KOPT-K1 (cell line): ENCODE data around the gene CMIP.

Experiments used
- H3K27ac ChIP-seq: fragments of 200-600 bp; sonication (generic); 2 replicates; pipeline ENCODE4 v1.5.1; 2016; ENCODE audit warnings: antibody characterized with exemption, mild to moderate bottlenecking, low read depth, low read length; ENCODE audit not compliant: poor library complexity, severe bottlenecking
- H3K36me3 ChIP-seq: fragments of 200-600 bp; sonication (generic); 2 replicates; pipeline ENCODE4 v1.5.1; 2017; ENCODE audit warnings: antibody characterized with exemption, mild to moderate bottlenecking, low read length, moderate library complexity; ENCODE audit not compliant: insufficient read depth
- H3K9me3 ChIP-seq: fragments of 200-600 bp; sonication (generic); 2 replicates; pipeline ENCODE4 v1.5.1; 2017; ENCODE audit warnings: antibody characterized with exemption, low read length, mild to moderate bottlenecking; ENCODE audit not compliant: insufficient read depth, poor library complexity, severe bottlenecking

CMIP gene

DNA sequence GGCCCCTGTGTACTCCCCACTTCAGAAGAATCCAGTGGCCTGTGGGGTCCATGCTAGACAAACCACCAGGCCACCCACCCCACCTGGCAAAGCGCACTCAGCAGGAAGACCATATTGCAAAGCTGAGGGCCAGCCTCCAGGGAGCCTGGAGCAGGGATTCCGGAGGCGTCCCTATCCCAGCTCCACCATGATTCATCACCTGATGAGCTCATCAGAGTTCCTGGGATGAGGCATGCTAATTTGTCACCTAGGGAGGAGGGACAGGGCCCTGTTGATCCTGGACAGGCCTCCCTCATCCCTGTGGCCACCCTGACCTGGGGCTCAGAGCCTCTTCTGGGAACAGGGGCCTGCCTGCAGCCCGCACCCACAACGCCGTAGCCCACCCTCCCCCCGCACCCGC lies 202.9 kb downstream of the CMIP start:
- H3K9me3 ChIP-seq, result no peaks in the 10 kb centered on the region
- H3K36me3 ChIP-seq, result peaks cover 25% of the 10 kb centered on the region
- no peak overlapping the region for H3K27ac ChIP-seq

DNA sequence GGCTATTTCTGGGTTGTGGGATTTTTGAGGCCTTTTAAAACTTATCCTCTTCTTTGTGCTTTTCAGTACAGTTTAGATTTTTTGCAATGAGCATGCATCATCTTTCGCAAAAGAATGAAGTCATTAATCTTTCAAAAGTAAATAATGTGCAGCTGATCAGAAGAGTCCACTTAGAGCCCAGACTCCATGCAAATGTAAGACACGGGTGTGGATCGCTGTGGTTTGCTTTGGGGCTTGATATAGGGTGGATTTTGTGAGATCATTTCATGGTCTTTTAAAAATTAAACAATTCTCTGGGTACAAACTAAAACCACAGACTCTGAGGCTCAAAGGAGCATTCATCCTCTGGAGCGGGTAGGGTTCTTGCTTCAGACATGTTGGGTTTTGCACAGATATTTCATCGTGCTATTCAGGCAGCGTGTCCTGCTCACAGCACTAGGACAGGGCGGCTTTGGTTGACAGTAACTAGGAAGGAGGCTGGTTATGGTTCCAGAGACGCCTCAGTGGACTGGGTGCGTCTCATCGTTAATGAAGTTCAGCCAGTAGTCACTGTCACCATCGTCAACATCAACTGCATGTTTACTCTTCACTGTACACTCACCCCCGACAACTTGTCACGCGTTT lies 205.1 kb downstream of the CMIP start:
- Histone ChIP-seq H3K9me3 (no peaks in the 10 kb centered on the region), H3K27ac (no peak overlapping the region), H3K36me3 (peaks cover 40% of the 10 kb centered on the region)

DNA sequence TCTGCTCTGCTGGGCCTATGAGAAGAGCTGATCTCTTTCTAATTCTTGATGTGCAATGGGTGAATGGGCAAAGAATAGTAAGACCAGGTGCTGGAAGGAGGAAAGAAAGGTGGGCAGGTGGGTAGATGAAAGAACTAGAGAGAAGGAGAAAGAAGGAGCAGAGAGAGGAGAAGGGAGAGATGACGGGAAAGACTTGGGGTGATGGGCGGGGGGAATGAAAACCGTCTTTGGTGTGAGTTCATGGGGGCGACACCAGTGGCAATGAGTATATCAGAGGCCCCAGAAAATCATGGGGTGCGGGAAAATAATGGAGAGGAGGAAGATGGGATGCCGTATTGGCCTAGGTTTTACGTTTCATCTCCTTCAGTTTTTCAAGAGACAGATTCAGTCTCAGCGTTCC lies 205.7 kb downstream of the CMIP start:
- Histone ChIP-seq H3K27ac (no peak overlapping the region), H3K36me3 (peaks cover 46% of the 10 kb centered on the region), H3K9me3 (no peaks in the 10 kb centered on the region)

DNA sequence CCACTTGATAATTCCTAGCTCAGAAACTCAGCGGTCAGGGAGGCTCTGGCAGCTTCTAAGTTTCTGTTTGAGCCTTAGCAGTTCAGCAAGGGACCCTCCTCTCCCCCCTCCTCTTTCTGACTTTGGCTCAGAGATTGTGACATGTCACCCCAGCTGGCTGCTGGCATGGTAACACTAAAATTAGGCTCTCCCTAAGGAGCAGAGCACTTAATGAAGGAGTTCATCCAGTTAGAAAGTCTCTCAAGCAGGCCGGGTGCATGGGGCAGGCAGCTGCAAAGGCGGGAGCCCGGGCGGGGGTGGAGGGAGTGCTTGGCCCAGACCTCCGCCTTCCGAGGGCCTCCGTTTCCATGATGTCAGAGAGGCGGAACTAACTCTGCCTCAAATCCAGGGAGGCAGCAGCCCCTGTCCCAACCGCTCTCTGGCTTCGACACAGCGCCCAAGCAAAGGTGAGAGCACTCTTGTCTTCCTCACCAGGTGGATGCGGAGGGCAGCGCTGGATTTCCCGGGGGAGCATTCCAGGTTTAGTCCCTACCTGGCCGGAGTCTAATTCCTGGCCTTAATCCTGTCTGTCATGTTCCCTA lies 206.5 kb downstream of the CMIP start:
- Histone ChIP-seq H3K9me3 (no peaks in the 10 kb centered on the region), H3K36me3 (peaks cover 47% of the 10 kb centered on the region), H3K27ac (no peak overlapping the region)

DNA sequence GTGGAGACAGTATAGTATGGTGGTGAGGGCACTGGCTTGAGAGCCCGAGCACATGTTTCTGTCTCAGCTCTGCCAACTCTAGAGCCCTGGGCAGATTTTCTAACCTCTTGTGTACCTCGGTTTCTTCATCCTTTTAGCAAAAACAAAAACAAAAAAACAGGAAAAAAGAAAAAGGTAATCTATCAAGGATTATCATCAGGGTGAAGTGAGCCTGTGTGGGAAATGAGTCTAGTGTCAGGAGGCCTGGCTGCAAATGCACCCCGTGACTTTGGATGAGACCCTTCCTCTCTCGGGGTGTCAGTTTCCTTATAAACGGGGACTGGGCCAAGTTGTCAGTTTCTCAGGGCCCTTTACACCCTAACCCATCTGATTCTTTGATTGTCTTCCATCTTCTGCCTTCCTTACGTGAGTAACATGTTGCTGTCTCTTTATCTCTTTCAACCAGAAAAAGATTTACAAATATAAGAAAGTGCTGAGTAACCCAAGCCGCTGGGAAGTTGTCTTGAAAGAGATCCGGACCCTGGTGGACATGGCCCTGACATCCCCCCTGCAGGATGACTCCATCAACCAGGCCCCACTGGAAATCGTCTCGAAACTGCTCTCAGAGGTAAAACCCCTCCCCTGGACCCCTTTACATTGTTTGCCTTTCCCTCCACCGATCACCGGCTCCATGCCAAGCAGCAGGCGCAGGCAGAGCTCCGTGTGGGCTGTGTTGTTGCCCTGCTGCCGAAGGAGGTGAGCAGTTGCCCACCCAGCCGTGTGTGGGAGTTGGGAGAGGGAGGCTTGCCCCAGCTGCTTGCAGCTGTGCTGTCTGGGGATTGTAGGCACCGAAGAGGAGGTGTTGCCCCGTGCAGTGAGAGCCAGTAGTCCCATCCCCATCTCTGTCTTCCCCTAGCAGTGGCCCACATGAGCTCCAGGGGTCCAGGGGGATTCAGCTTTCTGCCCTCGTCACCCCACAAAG lies 207.4 kb downstream of the CMIP start:
- no peaks in the 10 kb centered on the region for H3K9me3 ChIP-seq
- no peak overlapping the region for H3K27ac ChIP-seq
- H3K36me3 ChIP-seq, result peaks cover 47% of the 10 kb centered on the region

DNA sequence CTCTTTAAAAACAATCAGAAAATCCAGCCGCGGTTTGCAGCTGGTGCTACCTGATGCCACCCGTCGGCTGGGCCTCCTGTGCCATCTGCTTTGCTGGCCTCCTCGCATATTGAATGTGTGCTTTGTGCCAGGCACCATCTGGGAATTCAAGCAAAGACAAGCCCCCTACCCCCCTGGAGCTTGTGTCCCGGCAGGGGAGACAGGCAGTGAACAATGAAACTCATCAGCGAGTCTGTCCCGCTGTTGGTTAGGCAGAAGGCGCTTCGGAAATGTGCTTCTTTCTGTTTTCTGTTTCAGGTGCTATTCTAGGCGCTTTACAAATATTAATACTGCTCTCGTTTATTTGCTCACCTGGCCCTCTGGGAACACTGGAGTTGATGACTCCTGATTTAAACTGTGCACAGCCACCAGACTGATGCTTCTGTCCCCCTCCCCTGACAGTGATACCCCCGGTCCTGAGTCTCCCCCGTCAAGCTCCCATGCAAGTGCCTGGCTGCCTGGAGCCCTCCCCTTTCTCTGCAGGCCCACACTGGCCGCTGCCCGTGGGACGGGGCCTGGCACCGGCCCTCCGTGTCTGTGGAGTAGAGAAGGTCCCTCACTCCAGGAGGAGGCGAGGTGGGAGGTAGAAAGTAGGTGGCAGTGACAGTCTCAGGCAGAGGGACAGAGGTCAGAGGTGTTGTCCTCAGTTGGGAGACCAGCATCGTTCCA lies 208.3 kb downstream of the CMIP start:
- no peaks in the 10 kb centered on the region for H3K9me3 ChIP-seq
- no peak overlapping the region for H3K27ac ChIP-seq

DNA sequence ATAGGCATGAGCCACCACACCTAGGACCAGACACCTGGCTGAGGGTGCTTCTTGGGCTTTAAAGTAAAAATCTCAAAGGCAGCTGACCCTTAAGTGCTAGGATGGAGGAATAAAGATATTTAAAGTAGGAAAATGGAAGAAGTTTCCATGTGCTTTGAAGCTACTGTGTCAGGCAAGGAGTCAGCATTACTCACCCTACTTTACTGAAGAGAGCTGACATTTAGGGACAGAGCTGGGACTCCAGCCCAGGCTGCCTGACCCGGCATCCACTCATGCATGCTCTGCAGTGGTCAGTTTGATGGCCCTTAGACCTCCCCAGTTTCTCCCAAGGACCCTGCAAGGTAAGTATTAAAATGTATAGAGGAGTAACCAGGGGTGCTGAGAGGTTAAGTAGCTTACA lies 209.7 kb downstream of the CMIP start:
- peaks cover 70% of the 10 kb centered on the region for H3K36me3 ChIP-seq

More for the DNA sequence above, 208.3 kb downstream of the CMIP start:
- H3K36me3 ChIP-seq, result peaks cover 56% of the 10 kb centered on the region

DNA sequence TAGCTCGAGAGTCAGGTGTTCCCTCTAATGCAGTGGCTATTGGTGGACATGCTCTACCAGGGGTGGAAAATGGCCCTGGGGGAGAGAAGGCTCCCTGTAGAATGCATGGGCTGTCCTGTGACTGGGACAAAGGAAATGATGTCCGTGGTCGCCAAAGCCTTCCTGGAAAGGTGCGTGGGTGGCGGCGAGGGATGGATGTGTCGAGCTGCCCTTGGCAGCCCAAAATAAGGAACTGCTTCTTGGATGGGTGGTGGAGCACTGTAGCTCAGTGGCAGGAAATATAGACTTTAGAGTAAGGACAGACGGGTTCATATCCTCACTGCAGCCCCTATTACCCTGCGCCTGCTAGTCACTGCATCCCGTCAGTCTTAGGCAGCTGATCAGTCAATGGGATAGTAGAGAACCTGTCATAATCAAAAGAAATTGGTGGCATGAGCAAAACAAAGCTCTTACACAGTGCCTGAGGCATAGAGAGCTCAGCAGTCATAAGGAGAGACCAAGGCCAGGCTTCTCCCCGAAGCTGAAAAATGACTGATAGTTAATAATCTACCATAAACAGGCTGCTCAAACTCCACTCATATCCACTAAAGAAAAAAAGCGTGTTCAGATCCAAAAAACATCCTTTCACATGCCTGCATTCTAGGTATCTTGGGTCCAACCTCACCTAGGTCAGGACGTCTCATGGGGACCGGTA lies 211.0 kb downstream of the CMIP start:
- no peak overlapping the region for H3K27ac ChIP-seq
- peaks cover 80% of the 10 kb centered on the region for H3K36me3 ChIP-seq
- H3K9me3 ChIP-seq, result no peaks in the 10 kb centered on the region

More for the DNA sequence above, 209.7 kb downstream of the CMIP start:
- Histone ChIP-seq H3K9me3 (no peaks in the 10 kb centered on the region), H3K27ac (no peak overlapping the region)

DNA sequence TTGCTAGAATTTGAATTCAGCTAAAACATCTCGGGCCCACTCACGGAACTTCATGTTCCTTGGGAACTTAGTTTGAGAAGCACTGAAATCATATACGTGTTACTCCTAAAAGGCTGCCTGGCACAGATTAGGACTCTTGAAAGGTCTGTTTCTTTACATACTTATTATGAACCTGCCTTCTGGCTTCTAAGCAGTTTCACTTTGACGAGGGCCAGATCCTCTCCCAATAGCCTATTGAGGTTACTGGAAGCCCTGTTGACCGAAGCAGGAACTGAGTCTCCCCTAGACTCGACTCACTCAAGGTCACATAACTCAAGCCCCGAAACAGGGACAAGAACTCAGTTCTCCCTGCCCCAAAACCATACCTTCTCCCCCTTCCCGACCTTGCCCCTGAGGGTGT lies 212.6 kb downstream of the CMIP start:
- H3K27ac ChIP-seq, result no peak overlapping the region
- no peaks in the 10 kb centered on the region for H3K9me3 ChIP-seq
- peaks cover 80% of the 10 kb centered on the region for H3K36me3 ChIP-seq

DNA sequence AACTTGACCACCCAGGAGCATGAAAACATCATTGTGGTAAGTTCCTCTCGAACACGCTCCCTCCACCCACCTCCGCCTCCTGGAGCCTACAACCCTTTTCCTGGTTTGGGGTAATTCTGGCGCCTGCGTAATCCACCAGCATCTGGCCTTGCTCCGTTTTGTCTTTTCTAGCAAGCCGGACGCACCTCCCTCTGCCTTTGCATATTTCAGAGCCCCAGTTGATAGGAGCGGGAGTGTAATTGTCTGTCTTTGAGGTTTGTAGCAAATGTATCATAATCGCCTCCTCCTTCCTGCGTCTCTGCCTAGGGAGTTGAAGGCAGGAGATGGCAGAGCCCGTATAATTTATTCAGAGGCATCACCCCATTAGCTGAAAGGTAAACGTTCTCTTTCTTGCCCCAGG lies 213.2 kb downstream of the CMIP start:
- H3K27ac ChIP-seq, result no peak overlapping the region
- no peaks in the 10 kb centered on the region for H3K9me3 ChIP-seq
- peaks cover 80% of the 10 kb centered on the region for H3K36me3 ChIP-seq

DNA sequence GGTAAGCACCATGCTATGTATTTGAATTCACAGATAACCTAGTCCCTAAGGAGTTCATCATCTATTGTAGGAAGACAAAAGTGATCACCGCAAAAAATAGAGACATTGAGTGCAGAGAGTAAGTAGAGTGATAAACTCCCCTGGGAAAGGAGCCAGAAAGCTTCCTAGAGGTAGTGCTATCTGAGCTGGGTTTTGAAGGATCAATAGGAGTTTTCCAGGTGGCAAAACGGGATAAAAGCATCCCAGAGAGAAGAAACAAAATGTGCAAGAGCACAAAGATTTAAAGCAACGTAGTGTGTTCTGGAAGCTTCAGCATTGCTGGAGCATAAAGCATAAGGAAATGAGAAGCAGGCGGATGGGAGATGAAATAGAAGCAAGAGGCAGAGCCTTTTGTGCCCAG lies 213.8 kb downstream of the CMIP start:
- H3K9me3 ChIP-seq, result no peaks in the 10 kb centered on the region
- no peak overlapping the region for H3K27ac ChIP-seq
- H3K36me3 ChIP-seq, result peaks cover 80% of the 10 kb centered on the region

DNA sequence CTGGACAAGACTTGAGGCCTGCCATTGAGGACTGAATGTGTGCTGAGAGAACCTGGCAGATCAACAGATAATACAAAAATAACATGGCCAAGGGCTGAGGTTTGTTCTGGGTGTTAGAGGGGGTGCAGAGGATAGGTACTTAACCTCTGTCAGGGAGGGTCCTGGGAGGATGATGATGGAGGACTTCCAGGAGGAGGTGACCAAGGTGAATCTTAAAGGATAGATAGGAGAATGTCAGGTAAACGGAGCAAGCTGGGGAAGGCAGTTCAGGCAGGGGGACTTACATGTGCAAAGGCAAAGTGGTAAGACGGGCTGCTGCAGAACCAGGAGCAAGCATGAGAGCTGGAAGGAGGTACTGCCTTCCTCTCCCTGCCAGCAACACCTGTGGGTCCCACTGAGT lies 214.6 kb downstream of the CMIP start:
- Histone ChIP-seq H3K36me3 (peaks cover 80% of the 10 kb centered on the region), H3K9me3 (no peaks in the 10 kb centered on the region), H3K27ac (no peak overlapping the region)

DNA sequence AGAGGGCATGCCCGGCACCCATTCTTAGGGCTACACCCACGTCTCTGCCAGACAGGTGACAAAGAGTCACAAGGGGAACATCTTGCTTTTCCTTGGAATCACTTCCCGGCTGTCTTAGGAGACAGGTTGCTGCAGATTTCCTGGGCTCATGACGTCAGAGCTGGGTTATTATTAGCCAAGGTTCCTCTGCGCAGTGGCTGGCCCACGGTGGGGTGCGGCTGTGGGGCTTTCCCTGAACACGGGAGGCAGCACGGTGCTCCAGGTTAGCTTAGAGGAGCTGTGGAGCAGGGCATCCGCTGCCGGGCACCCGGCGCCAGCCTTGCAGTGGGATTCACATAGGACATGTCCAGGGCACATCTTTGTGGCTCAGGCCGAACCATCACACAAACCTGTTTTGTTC lies 216.5 kb downstream of the CMIP start:
- Histone ChIP-seq H3K9me3 (no peaks in the 10 kb centered on the region), H3K36me3 (peaks cover 87% of the 10 kb centered on the region), H3K27ac (no peak overlapping the region)

DNA sequence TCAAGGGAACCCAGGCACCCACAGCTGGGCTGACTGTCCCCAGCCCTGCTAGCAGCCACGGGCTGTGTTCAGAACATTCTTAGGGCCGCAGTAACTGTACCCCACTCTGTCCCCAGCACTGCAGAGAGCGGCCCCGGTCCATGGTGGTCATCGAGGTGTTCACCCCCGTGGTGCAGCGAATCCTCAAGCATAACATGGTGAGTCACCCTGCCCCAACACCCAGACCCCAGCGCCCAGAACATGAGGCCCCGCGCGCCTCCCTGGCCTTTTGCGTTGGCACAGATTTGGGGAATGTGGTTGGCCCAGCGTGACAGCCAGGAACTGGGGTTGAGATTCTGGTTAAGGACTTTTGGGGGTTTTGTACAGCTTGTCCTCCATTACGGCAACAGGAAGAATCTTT lies 219.5 kb downstream of the CMIP start:
- no peak overlapping the region for H3K27ac ChIP-seq
- H3K36me3 ChIP-seq, result peaks cover 89% of the 10 kb centered on the region
- no peaks in the 10 kb centered on the region for H3K9me3 ChIP-seq
